GM12864 (cell line): ENCODE data around the gene SS18L1.

Source experiments
- DNase-seq: peaks from one replicate; pipeline ENCODE4 v3.0.0-alpha.2; 2011; ENCODE audit warnings: low read depth
- H3K4me3 ChIP-seq: 2 replicates; pipeline ENCODE4 v1.5.1; 2011; ENCODE audit warnings: mild to moderate bottlenecking, low read depth, low read length, control low read depth
- CTCF ChIP-seq: IDR thresholded peaks from 2 replicates; pipeline ENCODE4 v1.5.1; 2011; ENCODE audit warnings: low read depth, mild to moderate bottlenecking, moderate library complexity, low read length, control low read depth, inconsistent platforms; ENCODE audit errors: missing control alignments

SS18L1 gene

GRCh38 chr20:62224113-62224855 lies 80.7 kb downstream of the SS18L1 start:
- TF ChIP-seq CTCF = no peak
- no peak overlapping the region for H3K4me3 ChIP-seq
- no peak for DNase-seq

- no peak for TF ChIP-seq CTCF
- DNase-seq = no peak
- H3K4me3 ChIP-seq = no peak overlapping the region
Observed at GRCh38 chr20:62225026-62225425, 81.5 kb downstream of the SS18L1 start.

GRCh38 chr20:62225820-62226635 lies 82.5 kb downstream of the SS18L1 start:
- TF ChIP-seq CTCF = no peak
- no peak for DNase-seq
- no peak overlapping the region for H3K4me3 ChIP-seq

- TF ChIP-seq CTCF = no peak
- no peak overlapping the region for H3K4me3 ChIP-seq
- no peak for DNase-seq
Observed at GRCh38 chr20:62226707-62227590, 83.4 kb downstream of the SS18L1 start.

- no peak for TF ChIP-seq CTCF
- H3K4me3 ChIP-seq = no peak overlapping the region
- DNase-seq = no peak
Observed at GRCh38 chr20:62227591-62227976, 84.0 kb downstream of the SS18L1 start.

- DNase-seq = no peak
- no peak for TF ChIP-seq CTCF
- no peak overlapping the region for H3K4me3 ChIP-seq
Observed at GRCh38 chr20:62227977-62228958, 84.7 kb downstream of the SS18L1 start.
